Neutrophil (primary cell): ENCODE measurements around the gene APOL3.

Experiments used
- H3K27ac ChIP-seq: fragments of 200-600 bp; sonication (generic); 2 replicates; pipeline ENCODE4 v1.5.1; 2016; ENCODE audit warnings: mild to moderate bottlenecking, moderate library complexity
- H3K27me3 ChIP-seq: fragments of 200-600 bp; sonication (generic); 2 replicates; pipeline ENCODE4 v1.6.0; 2016; ENCODE audit warnings: mild to moderate bottlenecking
- H3K36me3 ChIP-seq: fragments of 200-600 bp; sonication (generic); 2 replicates; pipeline ENCODE4 v1.5.1; 2017
- H3K4me1 ChIP-seq, 2 experiments: fragments of 200-600 bp in 1 of 2; sonication (generic) in 1 of 2; 1 replicate in 1 of 2; 2 replicates in 1 of 2; pipeline versions ENCODE4 v1.5.1 to v1.6.1; 2013 to 2016; ENCODE audit warnings: low read depth in 1 of 2, low read length in 1 of 2, mild to moderate bottlenecking in 1 of 2, moderate library complexity in 1 of 2; ENCODE audit not compliant: control insufficient read depth in 1 of 2, insufficient read depth in 1 of 2
- H3K4me3 ChIP-seq, 2 experiments: fragments of 200-600 bp in 1 of 2; sonication (generic) in 1 of 2; 1 replicate in 1 of 2; 2 replicates in 1 of 2; pipeline ENCODE4 v1.5.1; 2013 to 2016; ENCODE audit warnings: low read depth in 1 of 2, low read length in 1 of 2, mild to moderate bottlenecking in 1 of 2, moderate library complexity in 1 of 2
- H3K9me3 ChIP-seq: fragments of 200-600 bp; sonication (generic); 2 replicates; pipeline ENCODE4 v1.5.1; 2016
- CTCF ChIP-seq: fragments of 200-600 bp; sonication (generic); IDR thresholded peaks from 2 replicates; pipeline ENCODE4 v1.5.1; 2016; ENCODE audit warnings: antibody characterized with exemption

Gene APOL3

GRCh38 chr22:36148411-36148810 is 12.1 kb downstream of the APOL3 start:
- Histone ChIP-seq H3K27ac (no peak overlapping the region), H3K9me3 (no peaks in the 10 kb centered on the region)

DNA sequence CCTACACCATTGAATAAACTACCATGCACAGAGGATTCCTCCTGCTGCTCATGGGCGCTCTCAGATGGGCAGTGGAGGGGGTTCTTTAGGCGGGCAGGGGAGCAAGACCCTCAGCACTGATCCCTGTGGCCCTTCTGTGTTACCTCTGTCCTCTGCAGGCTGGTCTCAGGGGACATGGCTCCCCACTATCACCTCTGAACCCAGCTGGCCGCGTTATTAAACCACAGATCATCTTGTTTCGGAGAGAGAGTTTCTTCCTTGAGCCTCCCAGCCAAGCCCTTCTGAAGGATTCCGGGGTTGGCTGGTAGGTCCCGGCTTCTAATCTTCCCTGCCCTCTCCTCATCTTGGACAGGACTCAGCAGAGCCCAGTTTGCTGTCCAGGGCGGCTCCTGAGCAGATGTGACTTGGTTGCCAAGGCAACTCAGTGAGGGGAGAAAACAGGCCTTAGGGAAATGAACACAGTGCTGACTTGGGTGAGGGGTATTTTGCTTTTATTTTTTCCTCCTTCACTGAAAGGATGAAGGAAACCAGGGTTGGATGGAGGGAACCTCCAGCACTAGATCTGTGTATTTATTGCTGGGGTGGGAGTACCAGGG is 13.3 kb downstream of the APOL3 start:
- Histone ChIP-seq H3K36me3 (no peaks in the 10 kb centered on the region), H3K4me1 (peaks cover 10 to 12% of the 10 kb centered on the region in 2 experiments), H3K27me3 (peaks cover 5% of the 10 kb centered on the region), H3K27ac (no peak overlapping the region), H3K9me3 (no peaks in the 10 kb centered on the region), H3K4me3 (no peak overlapping the region)
- no peak for TF ChIP-seq CTCF

More at GRCh38 chr22:36148411-36148810, 12.1 kb downstream of the APOL3 start:
- no peak overlapping the region for H3K4me3 ChIP-seq
- no peaks in the 10 kb centered on the region for H3K36me3 ChIP-seq
- TF ChIP-seq CTCF, result no peak
- peaks cover 10 to 12% of the 10 kb centered on the region in 2 experiments for H3K4me1 ChIP-seq
- H3K27me3 ChIP-seq, result peaks cover 10% of the 10 kb centered on the region

- peaks cover 5% of the 10 kb centered on the region for H3K27me3 ChIP-seq
- TF ChIP-seq CTCF, result no peak
- H3K4me1 ChIP-seq, result peaks cover 10 to 12% of the 10 kb centered on the region in 2 experiments
- H3K36me3 ChIP-seq, result no peaks in the 10 kb centered on the region
- H3K9me3 ChIP-seq, result no peaks in the 10 kb centered on the region
- no peak overlapping the region for H3K27ac ChIP-seq
- no peak overlapping the region for H3K4me3 ChIP-seq
Measured at GRCh38 chr22:36145881-36146280, 14.7 kb downstream of the APOL3 start.

DNA sequence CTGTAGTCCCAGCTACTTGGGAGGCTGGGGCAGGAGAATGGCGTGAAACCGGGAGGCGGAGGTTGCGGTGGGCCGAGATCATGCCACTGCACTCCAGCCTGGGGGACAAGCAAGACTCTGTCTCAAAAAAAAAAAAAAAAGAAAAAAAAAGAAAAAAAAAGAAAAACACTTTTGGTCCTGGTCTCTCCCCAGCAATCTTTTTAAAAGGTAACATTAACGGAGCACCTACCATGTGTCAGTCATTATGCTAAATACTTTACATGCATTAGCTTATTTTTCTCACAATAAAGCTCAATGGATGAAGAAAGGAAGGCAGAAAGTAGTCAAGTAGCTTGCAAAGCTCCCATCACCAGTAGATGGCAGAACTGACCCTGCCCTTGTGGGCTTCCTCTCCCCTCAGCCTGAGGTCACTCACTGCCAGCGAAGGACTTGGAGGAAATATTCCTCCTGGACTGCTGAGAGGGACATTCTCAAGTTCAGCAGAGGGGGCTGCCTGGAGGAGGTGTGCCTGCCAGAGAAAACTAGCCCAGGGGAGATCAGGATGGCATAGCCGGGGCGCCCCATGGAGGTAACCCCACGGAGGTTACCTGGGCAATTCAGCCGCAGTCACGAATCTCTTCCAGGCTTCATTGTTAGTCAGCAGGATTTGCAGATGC is 15.5 kb downstream of the APOL3 start:
- TF ChIP-seq CTCF, result no peak
- no peaks in the 10 kb centered on the region for H3K36me3 ChIP-seq
- H3K4me3 ChIP-seq, result no peak overlapping the region
- H3K27ac ChIP-seq, result no peak overlapping the region
- H3K9me3 ChIP-seq, result no peaks in the 10 kb centered on the region
- peaks cover 5% of the 10 kb centered on the region for H3K27me3 ChIP-seq
- peaks cover 10 to 12% of the 10 kb centered on the region in 2 experiments for H3K4me1 ChIP-seq

- no peak for TF ChIP-seq CTCF
- no peaks in the 10 kb centered on the region for H3K36me3 ChIP-seq
- H3K27ac ChIP-seq, result no peak overlapping the region
Measured at GRCh38 chr22:36143956-36144355, 16.6 kb downstream of the APOL3 start.

More at GRCh38 chr22:36143956-36144355, 16.6 kb downstream of the APOL3 start:
- H3K4me3 ChIP-seq, result no peak overlapping the region
- H3K4me1 ChIP-seq, result peaks cover 2 to 3% of the 10 kb centered on the region in 2 experiments
- peaks cover 5% of the 10 kb centered on the region for H3K27me3 ChIP-seq
- H3K9me3 ChIP-seq, result no peaks in the 10 kb centered on the region
